GM19043 (cell line): ENCODE measurements around the gene NET1.

Source experiments
- ATAC-seq: cut with Tn5 transposase; IDR thresholded peaks from one replicate; pipeline ENCODE4 v1.9.1; 2021; ENCODE audit warnings: low read depth; ENCODE audit not compliant: unreplicated experiment

The NET1 gene

DNA sequence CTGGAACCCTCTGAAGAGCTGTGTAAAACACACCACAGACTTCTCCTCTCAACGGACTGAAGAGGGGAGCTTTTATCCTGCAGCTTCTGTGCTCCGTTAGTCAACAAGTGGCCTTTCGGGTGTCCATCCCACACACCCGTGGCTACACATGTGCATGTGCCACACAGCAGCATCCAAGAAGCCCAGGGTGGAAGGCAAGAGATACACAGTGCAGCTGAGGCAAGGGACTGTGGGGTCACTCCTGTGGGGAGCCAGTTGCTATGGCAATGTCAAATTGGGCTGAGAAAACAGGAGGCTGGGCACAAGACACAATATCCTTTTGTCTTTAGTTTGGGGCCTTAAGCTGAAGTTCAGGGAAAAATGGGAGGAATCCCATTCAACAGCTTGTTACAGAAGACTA is 28.7 kb downstream of the NET1 start:
- no peak for ATAC-seq

DNA sequence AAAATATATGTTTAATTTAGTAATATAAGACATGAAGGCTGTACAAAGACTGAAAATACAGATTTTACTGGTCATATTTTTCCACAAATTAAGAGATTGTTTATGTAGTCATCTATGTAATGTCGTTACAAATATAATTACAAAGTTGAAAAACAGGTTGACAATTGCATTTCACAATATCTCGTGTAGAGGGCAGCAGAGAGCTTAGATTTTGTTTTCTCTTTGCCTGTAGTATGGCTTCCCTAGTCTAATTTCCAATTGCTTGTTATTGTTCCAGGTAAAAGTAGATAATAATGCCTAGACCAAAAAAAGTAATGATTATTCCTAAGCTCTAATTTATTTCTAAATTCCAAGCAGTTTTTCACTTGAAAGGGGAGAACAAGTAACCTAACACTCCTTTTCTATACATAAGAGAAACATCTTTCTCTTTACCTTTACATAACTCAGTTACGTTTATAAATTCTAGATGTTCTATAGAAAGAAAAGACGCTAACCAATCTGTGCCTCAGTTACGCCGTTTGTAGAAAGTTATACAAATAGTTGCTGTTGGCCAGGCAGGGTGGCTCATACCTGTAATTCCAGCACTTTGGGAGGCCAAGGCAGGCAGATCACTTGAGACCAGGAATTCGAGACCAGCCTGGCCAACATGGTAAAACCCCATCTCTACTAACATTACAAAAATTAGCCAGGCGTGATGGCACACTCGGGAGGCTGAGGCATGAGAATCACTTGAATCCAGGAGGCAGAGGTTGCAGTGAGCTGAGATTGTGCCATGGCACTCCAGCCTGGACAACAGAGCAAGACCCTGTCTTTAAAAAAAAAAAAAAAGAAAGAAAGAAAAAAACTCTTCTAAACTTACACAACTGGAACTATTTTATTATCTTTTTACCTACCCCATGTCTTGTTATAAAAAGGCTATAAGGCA is 30.0 kb downstream of the NET1 start:
- no peak for ATAC-seq

DNA sequence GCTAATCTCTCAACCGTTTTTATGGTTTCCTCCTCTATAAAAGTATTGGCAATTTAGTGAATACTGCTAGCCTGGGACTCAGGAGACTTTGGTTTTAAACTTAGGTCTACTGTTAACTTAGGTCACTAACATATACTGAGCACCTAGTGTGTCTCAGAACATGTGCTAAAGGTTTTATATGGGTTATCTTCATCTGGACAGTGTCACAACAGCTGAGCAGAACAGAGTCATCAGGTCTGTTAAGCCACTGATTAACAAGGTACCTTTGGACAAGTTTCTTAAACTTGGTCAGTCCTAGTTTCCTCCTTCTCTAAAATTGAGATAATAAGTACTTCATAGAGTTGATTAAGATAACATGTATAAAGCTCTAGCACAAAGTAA is 30.6 kb downstream of the NET1 start:
- ATAC-seq, result peak; percentile 33

DNA sequence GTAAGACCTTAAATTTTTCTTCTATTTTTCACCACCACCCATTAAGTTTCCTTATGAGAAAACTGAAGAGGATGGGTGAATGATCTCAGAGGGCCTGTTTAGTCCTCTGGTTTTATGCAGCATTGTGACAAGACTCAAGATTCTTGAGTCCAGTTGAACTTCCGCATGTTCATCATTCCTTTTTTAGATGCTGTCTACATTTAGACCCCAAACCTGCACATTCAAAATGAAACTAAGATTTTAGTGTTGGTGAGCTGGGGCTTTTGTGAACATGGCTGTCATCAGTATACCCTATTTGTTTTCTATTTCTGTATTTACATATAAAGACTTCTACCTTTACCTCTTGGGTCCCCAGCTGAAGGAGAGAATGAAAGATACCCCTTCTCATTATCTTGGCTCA is 31.1 kb downstream of the NET1 start:
- peak; percentile 75 for ATAC-seq

DNA sequence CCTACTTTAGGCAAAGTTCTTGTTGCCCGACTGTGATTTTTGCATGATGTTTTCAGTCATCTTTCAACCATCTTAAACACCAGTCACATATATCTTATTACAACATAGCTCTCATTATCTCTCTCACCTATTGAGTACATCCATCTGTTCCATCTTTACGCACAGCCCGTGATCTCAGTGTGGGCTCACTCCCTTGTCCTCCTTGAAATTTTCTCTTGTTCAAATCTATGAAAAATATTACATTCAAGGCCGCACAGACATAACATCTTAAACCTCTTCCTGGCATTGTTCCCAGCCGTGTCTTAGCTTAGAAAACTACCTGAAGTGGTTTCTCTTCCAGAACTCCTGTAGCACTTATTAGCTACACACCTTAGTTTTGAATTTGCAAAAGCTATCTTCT is 32.6 kb downstream of the NET1 start:
- ATAC-seq, result no peak

DNA sequence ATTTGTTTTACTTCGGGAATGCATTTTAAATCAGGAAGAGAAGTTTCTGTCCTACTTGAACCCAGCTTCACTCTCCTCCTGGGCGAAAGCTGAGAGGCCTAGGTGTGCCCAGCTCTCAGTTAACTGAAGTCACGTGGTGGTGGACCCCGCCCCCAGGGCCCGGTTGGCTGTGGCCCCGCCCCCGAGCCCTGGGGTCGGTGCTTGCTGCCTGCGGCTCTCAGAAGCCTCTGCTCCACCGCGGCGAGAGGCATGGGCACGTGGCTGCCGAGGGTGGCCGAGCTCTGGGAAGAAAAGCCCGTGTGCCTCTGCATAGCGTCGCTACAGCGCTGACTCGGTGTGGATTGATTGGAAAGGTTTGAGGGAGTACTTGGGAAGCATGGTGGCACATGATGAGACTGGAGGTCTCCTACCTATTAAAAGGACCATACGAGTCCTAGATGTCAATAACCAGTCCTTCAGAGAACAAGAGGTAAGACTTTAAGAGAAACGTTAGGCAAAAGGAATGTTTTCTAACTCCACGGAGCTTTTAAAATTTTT is 34.1 kb downstream of the NET1 start:
- ATAC-seq, result peak; percentile 31

DNA sequence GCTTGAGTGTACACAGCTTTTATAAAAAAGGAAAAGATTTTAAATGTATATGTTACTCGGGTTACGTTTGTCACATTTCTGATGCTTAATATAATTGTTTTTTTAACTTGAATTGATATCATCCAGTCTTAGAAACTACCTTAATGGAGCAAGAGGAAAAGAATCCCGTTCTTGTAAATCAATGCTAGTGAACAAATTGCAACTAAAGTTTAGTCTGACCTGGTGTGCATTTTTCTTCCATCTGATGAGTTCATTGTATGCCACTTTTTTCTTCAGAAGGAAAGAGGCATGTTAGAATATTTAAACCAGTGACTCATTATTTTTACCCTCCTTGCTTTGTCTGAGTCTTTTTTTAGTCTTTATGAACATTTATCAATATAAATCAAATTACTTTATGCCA is 34.7 kb downstream of the NET1 start:
- no peak for ATAC-seq

DNA sequence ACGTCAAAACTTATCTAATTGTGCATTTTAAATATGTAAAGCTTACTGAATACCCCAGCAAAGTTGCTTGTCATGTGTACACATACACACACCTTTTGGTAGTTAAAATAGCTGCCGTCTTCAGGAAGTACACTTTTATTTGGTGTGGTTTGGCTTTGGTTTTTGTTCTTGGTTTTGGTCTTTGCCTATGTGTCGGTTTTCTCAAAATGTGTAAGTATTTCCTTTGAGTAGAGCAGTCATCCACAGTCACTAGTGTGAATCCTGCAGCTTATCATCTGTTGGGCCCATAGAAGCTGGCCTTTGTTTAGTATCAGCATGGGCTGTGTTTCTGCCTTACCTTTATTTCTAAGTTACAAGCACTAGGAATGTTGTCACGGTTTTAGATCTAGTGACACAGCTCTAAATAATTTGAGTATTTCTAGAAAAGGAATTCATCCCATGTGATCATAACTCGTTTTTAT is 35.3 kb downstream of the NET1 start:
- ATAC-seq, result peak; percentile 54

DNA sequence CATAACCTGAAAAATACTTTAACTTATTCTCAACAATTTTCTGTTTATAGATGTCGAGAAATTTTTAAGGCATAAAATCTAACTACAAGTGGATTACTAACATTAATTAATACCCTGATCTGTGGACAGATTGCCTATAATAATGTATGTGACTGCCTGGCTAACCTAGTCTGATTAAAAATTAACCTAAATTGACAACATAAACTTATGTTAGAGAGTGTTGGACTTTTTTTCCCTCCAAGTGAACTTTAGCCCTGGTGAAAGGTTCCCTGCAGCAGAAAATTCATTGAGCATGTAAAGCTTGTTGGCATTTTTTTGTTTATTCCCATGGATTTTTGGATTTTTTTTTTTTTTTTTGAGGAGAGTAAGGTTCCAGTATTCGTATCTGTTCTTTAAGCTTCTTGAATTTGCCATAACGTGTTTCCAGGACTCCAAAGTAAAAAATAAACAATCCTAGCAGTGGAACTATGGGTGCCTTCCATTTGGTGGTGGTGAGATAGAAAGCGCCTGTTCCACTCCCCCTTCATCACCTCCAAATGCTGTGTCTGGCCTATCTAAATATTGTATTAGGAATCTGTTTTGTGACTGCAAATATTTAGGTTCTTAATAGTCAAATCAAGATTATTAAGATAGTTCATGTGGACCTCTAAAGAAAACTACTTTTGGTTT is 36.1 kb downstream of the NET1 start:
- ATAC-seq, result no peak

DNA sequence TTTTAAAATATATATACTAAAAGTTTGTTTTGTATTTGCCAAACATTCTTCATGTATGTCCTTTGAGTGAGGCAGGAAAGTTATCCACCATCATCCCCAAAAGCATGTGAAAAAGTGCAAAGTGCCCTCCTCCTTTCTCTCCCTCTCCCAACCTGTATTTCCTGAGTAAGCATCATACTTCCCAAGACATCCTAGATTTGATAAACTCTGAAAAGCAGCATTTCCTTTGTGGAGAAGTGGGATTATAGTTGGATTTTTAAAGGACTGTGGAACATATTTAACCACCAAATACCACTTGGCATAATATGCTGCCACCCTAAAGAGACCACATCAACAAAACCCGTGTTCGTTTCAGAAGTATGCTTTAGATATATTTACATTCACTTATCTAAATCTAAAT is 36.9 kb downstream of the NET1 start:
- no peak for ATAC-seq

DNA sequence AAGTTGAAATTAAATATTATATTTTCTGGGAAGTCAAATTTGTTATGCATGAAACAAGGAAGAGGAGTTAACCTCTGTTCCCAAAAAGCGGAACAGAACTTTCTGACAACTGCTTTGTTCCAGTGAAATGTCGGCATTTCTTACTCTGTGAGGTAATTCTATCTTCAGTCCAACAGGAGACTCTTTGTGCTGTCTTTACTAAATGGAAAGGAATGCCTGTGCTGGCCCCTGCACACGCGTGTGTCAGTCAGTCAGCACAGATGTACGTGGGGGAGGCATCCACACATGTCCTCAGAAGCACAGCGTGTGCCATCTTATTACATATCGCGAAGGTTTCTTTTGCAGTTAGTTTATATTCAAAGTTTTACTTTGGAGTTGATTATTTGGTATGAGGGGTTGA is 37.5 kb downstream of the NET1 start:
- ATAC-seq, result no peak

DNA sequence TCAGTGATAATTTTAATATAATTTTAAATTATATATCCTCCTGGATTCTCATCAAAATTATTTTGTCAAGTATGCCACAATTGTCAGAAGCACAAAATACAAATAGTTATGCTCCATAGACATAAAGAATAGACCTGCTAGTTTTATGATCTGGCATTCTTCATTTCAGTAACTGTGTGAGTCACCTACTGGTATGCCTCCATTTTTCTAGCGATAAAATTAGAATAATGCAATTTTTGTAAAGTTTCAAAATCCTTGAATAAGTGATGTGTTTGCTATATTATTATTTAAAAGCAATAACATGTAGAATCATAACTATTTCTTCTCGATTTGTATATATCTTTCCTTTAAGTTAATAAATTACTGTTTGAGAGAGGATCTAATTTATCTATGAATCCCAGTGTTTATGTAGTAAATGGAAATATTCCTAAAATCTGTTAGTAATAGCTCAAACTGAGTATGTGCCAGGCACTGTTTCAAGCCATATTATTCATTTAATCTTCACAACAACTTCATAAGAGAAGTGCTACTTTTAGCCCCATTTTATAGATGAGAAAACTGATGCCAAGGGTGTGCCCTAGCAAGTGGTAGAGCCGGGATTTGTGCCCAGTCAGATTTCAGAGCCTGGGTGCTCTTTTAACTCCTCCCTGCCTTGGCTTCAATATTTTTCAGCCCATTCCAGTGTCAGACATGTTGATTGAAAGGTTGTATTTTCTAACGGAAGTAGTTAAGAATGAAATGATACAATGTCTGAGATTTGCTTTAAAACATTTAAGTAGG is 38.4 kb downstream of the NET1 start:
- no peak for ATAC-seq

DNA sequence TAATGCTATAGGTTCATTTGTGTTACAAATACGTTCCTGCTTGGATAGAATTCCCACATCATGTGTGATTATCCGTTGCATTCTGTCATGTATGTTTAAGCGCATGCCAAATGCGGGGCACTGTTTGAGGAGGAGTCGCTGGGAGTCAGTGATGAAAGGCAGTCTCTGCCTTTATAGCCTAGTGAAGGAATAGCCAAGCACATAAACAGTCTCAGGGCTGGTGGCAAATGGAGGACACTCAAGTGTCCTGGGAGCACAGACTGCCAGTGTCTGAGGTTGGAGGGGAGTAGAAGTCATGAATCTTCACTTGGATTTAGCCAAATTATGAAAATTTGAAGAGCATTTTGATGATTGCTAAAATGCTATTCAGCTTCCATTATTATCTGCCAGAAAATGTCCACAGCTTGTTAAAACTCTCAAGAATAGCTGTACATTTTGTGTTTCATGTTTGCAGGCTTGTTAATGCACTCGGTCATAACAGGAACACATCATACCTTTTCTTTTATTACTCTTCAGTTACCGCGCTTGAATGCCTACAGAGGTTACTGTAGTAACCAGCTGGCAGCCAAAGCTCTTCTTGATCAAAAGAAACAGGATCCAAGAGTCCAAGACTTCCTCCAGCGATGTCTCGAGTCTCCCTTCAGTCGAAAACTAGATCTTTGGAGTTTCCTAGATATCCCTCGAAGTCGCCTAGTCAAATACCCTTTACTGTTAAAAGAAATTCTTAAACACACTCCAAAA is 41.6 kb downstream of the NET1 start:
- ATAC-seq, result no peak

DNA sequence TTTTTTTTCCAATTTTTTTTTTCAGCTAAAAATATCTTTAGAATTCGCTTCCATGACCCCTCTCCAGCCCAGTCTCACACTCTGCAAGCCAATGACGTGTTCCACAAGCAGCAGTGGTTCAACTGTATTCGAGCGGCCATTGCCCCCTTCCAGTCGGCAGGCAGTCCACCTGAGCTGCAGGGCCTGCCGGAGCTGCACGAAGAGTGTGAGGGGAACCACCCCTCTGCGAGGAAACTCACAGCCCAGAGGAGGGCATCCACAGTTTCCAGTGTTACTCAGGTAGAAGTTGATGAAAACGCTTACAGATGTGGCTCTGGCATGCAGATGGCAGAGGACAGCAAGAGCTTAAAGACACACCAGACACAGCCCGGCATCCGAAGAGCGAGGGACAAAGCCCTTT is 44.2 kb downstream of the NET1 start:
- ATAC-seq, result no peak

DNA sequence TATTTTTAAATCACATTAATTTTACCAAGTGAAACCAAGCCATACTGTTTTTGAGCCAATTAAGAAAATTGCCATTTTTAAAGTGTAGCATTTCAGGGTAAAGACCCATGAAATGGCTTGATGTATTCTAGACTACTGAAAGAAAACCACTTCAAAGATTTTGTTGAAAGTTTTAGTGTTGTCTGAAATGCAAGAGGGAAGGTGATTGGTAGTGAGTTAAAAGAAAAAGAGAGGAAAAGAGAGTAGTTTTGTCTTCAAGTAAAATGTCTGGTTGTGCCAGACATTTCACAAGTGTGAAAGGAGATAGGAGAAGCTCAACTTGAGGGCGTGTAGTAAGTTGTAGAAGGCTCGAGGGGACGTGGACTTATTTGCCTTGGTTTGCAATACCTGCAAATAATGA is 45.4 kb downstream of the NET1 start:
- no peak for ATAC-seq

DNA sequence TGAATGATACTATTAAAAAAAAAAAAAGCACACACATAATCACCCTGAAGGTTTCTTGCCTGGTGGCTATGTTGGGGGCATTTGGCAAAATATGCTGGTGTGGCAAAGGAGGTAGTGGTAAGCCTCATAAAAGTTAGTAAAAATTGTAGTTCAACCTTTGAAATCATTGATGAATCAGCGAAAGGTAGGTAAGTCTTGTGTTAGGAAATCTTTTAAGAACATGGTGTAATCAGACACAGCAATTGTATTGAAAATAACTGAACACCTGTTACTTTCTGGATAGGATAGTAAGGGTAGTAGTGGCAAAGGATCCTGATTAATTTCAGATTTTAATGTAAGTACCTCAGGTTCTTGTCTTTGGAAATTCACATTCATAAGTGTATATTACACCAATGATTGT is 46.1 kb downstream of the NET1 start:
- no peak for ATAC-seq

DNA sequence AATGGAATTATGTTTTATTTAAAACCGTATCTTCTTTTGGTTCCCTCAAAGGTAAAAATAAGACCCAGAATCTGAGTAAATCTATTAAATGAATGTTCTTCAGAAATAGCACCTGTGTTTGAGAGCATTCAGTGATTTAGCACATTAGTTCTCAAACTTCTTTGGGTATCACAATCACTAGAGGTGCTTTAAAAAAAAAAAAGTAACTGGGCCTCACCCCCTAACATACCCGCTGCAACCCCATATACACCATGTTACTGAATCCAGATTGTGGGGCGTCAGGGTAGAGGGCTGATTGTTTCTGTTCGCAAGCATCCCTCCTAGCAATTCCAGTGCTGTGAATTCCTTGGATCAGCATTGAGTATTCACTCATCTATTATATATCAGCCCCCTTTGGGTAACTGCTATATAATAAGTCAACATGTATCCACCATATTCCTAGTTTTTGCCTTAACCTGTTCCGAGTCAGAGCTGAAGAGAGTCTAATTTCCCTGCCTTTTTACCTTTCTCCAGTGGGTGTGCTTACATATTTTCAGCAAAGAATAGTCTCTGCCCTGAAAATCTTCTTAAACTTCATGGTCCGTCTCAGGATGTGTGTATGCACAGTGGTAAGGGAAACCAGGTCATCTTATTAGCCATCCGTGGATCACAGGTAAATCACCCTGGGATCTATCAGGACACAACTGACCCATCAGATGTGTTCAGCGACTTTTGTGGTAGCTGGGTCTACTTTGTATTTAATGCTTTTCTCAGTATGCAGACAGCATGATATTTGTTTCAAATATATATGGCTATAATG is 46.8 kb downstream of the NET1 start:
- no peak for ATAC-seq

DNA sequence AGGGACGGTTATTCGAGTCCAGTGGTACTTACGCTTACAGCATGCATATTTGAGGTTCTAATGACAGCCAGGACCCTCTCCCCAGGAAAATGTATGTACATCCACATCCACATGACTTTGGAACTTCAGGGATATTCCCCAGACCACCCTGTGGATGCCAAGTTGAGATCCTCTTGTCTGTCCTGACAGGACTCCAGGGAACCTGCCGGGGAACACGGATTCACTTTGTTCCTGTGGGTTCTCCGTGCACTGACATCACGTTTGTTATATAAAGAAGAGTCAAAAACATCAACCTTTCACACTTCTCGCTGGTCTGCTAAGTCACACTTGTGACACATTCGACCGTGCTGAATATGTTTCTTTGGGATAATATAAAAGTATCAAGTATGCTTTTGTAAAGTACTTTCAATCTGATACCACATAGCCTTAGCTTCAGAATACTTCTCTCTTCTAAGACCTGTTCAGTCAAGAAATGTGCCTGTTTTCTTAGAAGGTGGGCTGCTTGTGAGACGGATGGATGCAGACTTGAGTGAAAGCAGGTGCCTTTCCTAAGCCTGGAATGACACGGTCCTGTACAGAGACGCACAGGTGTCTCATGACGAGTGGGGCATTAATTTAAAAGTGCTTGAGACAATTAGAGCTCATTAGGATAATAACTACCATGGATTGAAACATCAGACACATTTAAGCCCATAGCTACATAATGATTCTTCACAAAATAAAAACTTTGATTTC is 48.3 kb downstream of the NET1 start:
- ATAC-seq, result no peak

DNA sequence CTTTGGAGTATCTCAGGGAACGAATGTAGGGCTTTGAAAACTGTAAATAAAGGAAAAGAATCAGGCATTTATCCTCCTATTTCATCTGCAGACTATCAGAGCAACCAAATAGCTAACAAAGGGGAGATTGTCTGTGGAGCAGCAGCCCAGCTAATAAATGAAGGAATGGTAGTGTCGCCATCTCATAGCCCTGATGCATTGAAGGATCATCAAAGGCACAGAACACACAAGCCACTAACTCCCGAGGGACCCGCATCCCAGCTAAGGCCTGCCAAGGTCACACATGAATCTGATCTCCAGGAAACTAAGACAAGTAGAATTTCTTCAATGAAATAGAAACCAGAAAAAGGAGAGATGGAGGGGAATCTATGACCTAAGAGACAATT is 48.8 kb downstream of the NET1 start:
- no peak for ATAC-seq
